Skeletal muscle satellite cell (primary cell): ENCODE results near the gene TNFSF8. TPM values are rescaled to one million over a fixed set of nuclear protein-coding genes. Genes with fewer than 3 reads are reported as not detected.

Experiments used
- H3K27me3 ChIP-seq: 2 replicates; pipeline ENCODE4 v1.7.0; 2013; ENCODE audit warnings: low read length; ENCODE audit not compliant: control insufficient read depth, insufficient read depth
- H3K36me3 ChIP-seq: 2 replicates; pipeline ENCODE4 v1.7.0; 2013; ENCODE audit warnings: mild to moderate bottlenecking, control low read depth, low read length; ENCODE audit not compliant: insufficient read depth
- H3K4me1 ChIP-seq: 2 replicates; pipeline ENCODE4 v1.7.0; 2013; ENCODE audit warnings: low read length; ENCODE audit not compliant: control insufficient read depth, insufficient read depth
- H3K4me2 ChIP-seq: 2 replicates; pipeline ENCODE4 v1.7.0; 2013; ENCODE audit warnings: mild to moderate bottlenecking, low read length
- H3K4me3 ChIP-seq: 2 replicates; pipeline ENCODE4 v1.7.0; 2013; ENCODE audit warnings: low read length
- H3K9ac ChIP-seq: 2 replicates; pipeline ENCODE4 v1.7.0; 2013; ENCODE audit warnings: mild to moderate bottlenecking, low read depth, low read length, moderate library complexity
- H3K9me3 ChIP-seq: replicated peaks from 2 replicates; pipeline ENCODE4 v1.7.0; 2013; ENCODE audit warnings: mild to moderate bottlenecking, control low read depth, low read length
- total RNA-seq: library from RNA; depleted of rRNA; stranded (reverse); fragments of >200 nt; gene quantifications from 2 replicates; pipeline ENCODE4 v1.2.3, GENCODE V29; 2012; rRNA removed

Gene TNFSF8, protein sequence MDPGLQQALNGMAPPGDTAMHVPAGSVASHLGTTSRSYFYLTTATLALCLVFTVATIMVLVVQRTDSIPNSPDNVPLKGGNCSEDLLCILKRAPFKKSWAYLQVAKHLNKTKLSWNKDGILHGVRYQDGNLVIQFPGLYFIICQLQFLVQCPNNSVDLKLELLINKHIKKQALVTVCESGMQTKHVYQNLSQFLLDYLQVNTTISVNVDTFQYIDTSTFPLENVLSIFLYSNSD
- total RNA-seq = not detected in 2 replicates

GRCh38 chr9:114930056-114930812, at the start of gene TNFSF8:
Gene TNFSF8 (minus strand): TSS chr9:114930591. CDS start chr9:114930303, 288 bp downstream.
- Histone ChIP-seq H3K36me3 (no peaks in the 10 kb centered on the region), H3K4me2 (no peak within 1 kb of the TSS), H3K4me1 (no peaks in the 10 kb centered on the region), H3K27me3 (peaks cover 87% of the 10 kb centered on the region), H3K9ac (no peak within 1 kb of the TSS), H3K4me3 (no peak within 1 kb of the TSS), H3K9me3 (no peaks in the 10 kb centered on the region)

GRCh38 chr9:114973216-114973615, 42.8 kb upstream of the TNFSF8 start:
- H3K9ac ChIP-seq = no peak overlapping the region
- no peak overlapping the region for H3K4me3 ChIP-seq
- H3K9me3 ChIP-seq = no peaks in the 10 kb centered on the region
- H3K4me1 ChIP-seq = no peaks in the 10 kb centered on the region
- no peaks in the 10 kb centered on the region for H3K36me3 ChIP-seq
- no peak overlapping the region for H3K4me2 ChIP-seq
- H3K27me3 ChIP-seq = peaks cover 23% of the 10 kb centered on the region

- no peaks in the 10 kb centered on the region for H3K9me3 ChIP-seq
- peaks cover 20% of the 10 kb centered on the region for H3K27me3 ChIP-seq
- H3K9ac ChIP-seq = no peak overlapping the region
- H3K4me3 ChIP-seq = no peak overlapping the region
- no peaks in the 10 kb centered on the region for H3K36me3 ChIP-seq
- no peaks in the 10 kb centered on the region for H3K4me1 ChIP-seq
- no peak overlapping the region for H3K4me2 ChIP-seq
These were observed 42.2 kb upstream of the TNFSF8 start for GRCh38 chr9:114972510-114973136.

DNA sequence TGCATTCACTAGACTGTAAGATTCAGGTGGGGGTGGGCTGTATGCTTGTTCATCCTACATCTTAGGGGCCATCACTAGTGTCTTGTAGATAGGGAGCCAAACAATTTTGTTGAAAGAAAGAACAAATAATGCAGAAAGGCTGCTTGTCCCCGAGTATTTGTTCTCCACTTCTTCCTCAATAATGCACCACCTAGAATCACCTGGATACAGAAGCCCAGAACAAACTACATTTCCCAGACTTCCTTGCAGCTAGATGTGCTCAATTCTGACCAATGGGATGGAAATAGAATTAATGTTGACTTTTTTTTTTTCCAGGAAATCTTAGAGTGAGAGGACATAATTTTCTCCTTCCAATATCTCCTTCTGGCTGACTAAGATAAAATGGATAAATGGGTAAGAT, 38.9 kb upstream of the TNFSF8 start:
- Histone ChIP-seq H3K9ac (no peak overlapping the region), H3K4me2 (no peak overlapping the region), H3K9me3 (no peaks in the 10 kb centered on the region), H3K36me3 (no peaks in the 10 kb centered on the region), H3K27me3 (peaks cover 38% of the 10 kb centered on the region), H3K4me1 (no peaks in the 10 kb centered on the region), H3K4me3 (no peak overlapping the region)

GRCh38 chr9:114968671-114969070, 38.3 kb upstream of the TNFSF8 start:
- Histone ChIP-seq H3K36me3 (no peaks in the 10 kb centered on the region), H3K27me3 (peaks cover 39% of the 10 kb centered on the region), H3K4me1 (no peaks in the 10 kb centered on the region), H3K9me3 (no peaks in the 10 kb centered on the region), H3K4me3 (no peak overlapping the region), H3K4me2 (no peak overlapping the region), H3K9ac (no peak overlapping the region)

GRCh38 chr9:114965564-114965963, 35.2 kb upstream of the TNFSF8 start:
- no peaks in the 10 kb centered on the region for H3K36me3 ChIP-seq
- H3K9me3 ChIP-seq = no peaks in the 10 kb centered on the region
- no peak overlapping the region for H3K9ac ChIP-seq
- no peak overlapping the region for H3K4me3 ChIP-seq
- no peaks in the 10 kb centered on the region for H3K4me1 ChIP-seq
- peaks cover 26% of the 10 kb centered on the region for H3K27me3 ChIP-seq
- no peak overlapping the region for H3K4me2 ChIP-seq

DNA sequence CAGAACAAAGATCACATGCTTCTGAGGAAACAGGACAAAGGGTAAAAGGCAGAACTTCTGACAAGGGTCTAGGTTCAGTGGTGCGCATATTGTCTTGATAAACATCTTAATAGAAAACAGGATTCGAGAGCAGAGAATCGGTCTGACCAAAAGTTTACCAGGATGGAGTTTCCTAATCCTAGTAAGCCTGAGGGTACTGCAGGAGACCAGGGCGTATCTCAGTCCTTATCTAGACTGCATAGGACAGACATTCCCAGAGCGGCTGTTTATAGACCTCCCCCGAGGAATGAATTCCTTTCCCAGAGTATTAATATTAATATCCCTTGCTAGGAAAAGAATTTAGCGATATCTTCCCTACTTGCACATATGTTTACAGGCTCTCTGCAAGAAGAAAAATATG, 32.4 kb upstream of the TNFSF8 start:
- Histone ChIP-seq H3K9ac (no peak overlapping the region), H3K4me3 (no peak overlapping the region), H3K4me1 (no peaks in the 10 kb centered on the region), H3K36me3 (no peaks in the 10 kb centered on the region), H3K4me2 (no peak overlapping the region), H3K27me3 (peaks cover 38% of the 10 kb centered on the region), H3K9me3 (peaks cover 13% of the 10 kb centered on the region)

DNA sequence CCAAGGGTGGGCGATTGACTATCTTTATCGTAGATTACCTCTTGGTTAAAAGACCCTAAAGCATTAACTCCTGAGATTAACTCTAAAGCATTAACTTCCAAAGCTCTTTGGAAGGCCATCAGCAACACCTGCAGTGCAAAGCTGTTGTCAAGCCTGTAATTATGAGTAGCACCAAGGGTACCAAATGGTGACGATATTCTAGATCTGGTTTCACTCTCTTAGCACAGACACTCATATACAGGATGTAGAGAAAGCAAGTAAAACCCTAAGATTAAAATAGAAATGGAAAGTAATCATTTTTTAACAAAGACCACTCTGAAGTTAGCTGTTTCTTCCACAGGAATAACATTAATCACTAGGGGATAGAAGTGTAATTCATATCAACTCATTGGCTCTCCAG, 29.9 kb upstream of the TNFSF8 start:
- H3K4me2 ChIP-seq = no peak overlapping the region
- no peaks in the 10 kb centered on the region for H3K36me3 ChIP-seq
- H3K4me3 ChIP-seq = no peak overlapping the region
- no peak overlapping the region for H3K9ac ChIP-seq
- peaks cover 13% of the 10 kb centered on the region for H3K9me3 ChIP-seq
- no peaks in the 10 kb centered on the region for H3K4me1 ChIP-seq
- H3K27me3 ChIP-seq = peaks cover 34% of the 10 kb centered on the region

DNA sequence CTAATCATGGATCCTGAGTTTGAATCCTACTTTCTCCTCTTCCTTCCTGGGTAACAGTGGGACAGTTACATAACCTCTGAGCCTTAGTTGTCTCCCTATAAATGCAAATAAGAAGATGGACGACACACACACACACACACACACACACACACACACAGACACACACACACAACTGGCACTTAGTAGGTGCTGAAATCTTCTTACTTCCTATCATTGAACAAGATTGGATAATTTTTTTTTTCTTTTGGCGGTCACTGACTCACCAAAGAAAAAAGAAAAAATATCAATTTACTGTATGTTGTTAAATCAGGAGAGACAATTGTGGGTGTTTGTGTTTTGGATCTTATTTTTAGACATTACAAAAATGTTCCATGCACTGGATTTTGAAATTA, 28.4 kb upstream of the TNFSF8 start:
- H3K4me2 ChIP-seq = no peak overlapping the region
- peaks cover 3% of the 10 kb centered on the region for H3K4me1 ChIP-seq
- H3K9me3 ChIP-seq = peaks cover 13% of the 10 kb centered on the region
- no peak overlapping the region for H3K9ac ChIP-seq
- H3K27me3 ChIP-seq = peaks cover 27% of the 10 kb centered on the region
- H3K36me3 ChIP-seq = no peaks in the 10 kb centered on the region
- no peak overlapping the region for H3K4me3 ChIP-seq

DNA sequence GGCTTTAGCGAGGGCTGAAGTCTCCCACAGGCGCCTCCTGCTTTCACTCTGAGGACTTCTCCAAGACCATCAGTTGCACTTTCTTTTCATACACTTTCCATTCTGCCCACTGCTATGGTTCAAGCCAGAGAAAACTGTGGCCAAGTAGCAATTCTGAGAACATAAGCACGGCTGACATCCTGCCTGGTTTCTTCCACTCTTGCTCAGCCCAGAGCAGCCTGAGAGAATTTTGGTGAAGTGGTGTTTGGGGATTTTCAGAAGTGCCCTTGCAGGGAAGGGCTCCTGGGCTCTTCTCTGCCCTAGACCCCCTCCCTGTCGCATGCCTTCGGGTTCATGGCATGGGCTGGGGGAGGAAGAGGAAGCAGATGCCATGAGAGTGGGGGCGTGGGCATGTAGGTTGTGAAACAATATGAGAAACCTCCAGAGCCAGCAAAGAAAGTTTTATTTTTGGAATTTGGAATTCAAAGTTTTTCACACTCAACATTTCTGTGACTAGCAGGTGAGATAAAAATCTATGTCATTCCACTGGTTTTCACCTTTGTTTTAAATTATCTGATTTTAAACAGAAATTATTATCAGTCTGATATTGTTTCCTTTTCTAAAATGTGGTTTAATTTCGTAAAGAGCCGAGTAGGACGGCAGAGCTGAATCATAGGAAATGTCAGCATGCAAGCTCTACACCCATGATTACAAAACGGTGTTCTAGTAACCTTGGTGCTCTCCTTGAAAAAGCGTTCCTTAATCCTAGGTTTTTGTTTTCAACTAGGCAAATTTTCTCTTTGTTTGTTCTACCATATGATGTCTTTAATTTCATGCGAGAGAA, 27.8 kb upstream of the TNFSF8 start:
- Histone ChIP-seq H3K4me3 (no peak overlapping the region), H3K4me1 (peaks cover 9% of the 10 kb centered on the region), H3K27me3 (peaks cover 26% of the 10 kb centered on the region), H3K4me2 (no peak overlapping the region), H3K9ac (no peak overlapping the region), H3K9me3 (peaks cover 13% of the 10 kb centered on the region), H3K36me3 (no peaks in the 10 kb centered on the region)

- Histone ChIP-seq H3K9ac (no peak overlapping the region), H3K4me2 (no peak overlapping the region), H3K4me1 (peaks cover 10% of the 10 kb centered on the region), H3K9me3 (peaks cover 13% of the 10 kb centered on the region), H3K4me3 (no peak overlapping the region), H3K36me3 (no peaks in the 10 kb centered on the region), H3K27me3 (peaks cover 27% of the 10 kb centered on the region)
These were observed 27.2 kb upstream of the TNFSF8 start for GRCh38 chr9:114957558-114957957.
